ENCODE measurements around the gene CPLANE2.
"Not testable (repeated sequence)": the region's sequence is repeated elsewhere in the genome, so short reads cannot be mapped to it uniquely, and the experiment has no call there.

CPLANE2 gene

GRCh38 chr1:16229976-16230740 lies 6.8 kb downstream of the CPLANE2 start:
- DNase-seq, result no peak

- DNase-seq, result no peak
These were observed 10.3 kb downstream of the CPLANE2 start for GRCh38 chr1:16226490-16227179.

GRCh38 chr1:16226129-16226489 lies 10.9 kb downstream of the CPLANE2 start:
- DNase-seq, result no peak

- no peak for DNase-seq
These were observed 12.5 kb downstream of the CPLANE2 start for GRCh38 chr1:16224472-16224871.

- DNase-seq, result not testable (repeated sequence)
These were observed 14.3 kb downstream of the CPLANE2 start for GRCh38 chr1:16222716-16223115.

GRCh38 chr1:16221499-16221898 lies 15.5 kb downstream of the CPLANE2 start:
- DNase-seq, result no peak

GRCh38 chr1:16219968-16220500 lies 16.9 kb downstream of the CPLANE2 start:
- DNase-seq, result no peak

- DNase-seq, result no peak
These were observed 18.3 kb downstream of the CPLANE2 start for GRCh38 chr1:16218674-16219071.

GRCh38 chr1:16218014-16218673 lies 18.8 kb downstream of the CPLANE2 start:
- DNase-seq, result no peak

- peak; percentile 76 for DNase-seq
These were observed 19.8 kb downstream of the CPLANE2 start for GRCh38 chr1:16217061-16217785.

- no peak for DNase-seq
These were observed 20.9 kb downstream of the CPLANE2 start for GRCh38 chr1:16215882-16216753.

GRCh38 chr1:16215240-16215639 lies 21.7 kb downstream of the CPLANE2 start:
- not testable (repeated sequence) for DNase-seq

- DNase-seq, result not testable (repeated sequence)
These were observed 23.4 kb downstream of the CPLANE2 start for GRCh38 chr1:16213544-16213943.

- no peak for DNase-seq
These were observed 24.0 kb downstream of the CPLANE2 start for GRCh38 chr1:16213013-16213412.

GRCh38 chr1:16212251-16212961 lies 24.6 kb downstream of the CPLANE2 start, which contains the start of gene ARHGEF19:
Gene ARHGEF19 (minus strand): TSS chr1:16212652. CDS start chr1:16209054, 3,598 bp downstream.
- no peak for DNase-seq

GRCh38 chr1:16211824-16212223 lies 25.2 kb downstream of the CPLANE2 start:
- no peak for DNase-seq

GRCh38 chr1:16210581-16210980 lies 26.4 kb downstream of the CPLANE2 start:
- no peak for DNase-seq

- DNase-seq, result no peak
These were observed 27.1 kb downstream of the CPLANE2 start for GRCh38 chr1:16209847-16210407.

GRCh38 chr1:16209132-16209846 lies 27.7 kb downstream of the CPLANE2 start:
- DNase-seq, result no peak
